Nephron (organoid): ENCODE data around the gene IQGAP2.
A peak's percentile ranks its signal among the peaks of the same experiment; 100 is the strongest.

Experiments
- H3K27ac Mint-ChIP-seq, 3 experiments: 2 replicates each; pipeline ENCODE4 v1.8.0; 2020; ENCODE audit warnings: mixed read lengths in 3 of 3, mild to moderate bottlenecking in 2 of 3, moderate library complexity in 1 of 3
- H3K27me3 Mint-ChIP-seq: 2 replicates; pipeline ENCODE4 v1.8.0; 2021; ENCODE audit warnings: low read depth, mild to moderate bottlenecking, moderate library complexity, mixed read lengths
- H3K36me3 Mint-ChIP-seq: 2 replicates; pipeline ENCODE4 v1.8.0; 2020; ENCODE audit warnings: low read depth, mixed read lengths
- H3K4me1 Mint-ChIP-seq: 2 replicates; pipeline ENCODE4 v1.8.0; 2020; ENCODE audit warnings: mixed read lengths
- H3K4me3 Mint-ChIP-seq, 3 experiments: 2 replicates each; pipeline ENCODE4 v1.8.0; 2020; ENCODE audit warnings: mild to moderate bottlenecking in 3 of 3, mixed read lengths in 3 of 3, moderate library complexity in 2 of 3
- H3K9me3 Mint-ChIP-seq: 2 replicates; pipeline ENCODE4 v1.8.0; 2020; ENCODE audit warnings: mixed read lengths
- CTCF ChIP-seq, 3 experiments: fragments of 200-600 bp; sonication (generic); IDR thresholded peaks; one replicate each; pipeline ENCODE4 v1.5.0; 2021; ENCODE audit warnings: antibody characterized with exemption in 3 of 3; ENCODE audit not compliant: unreplicated experiment in 3 of 3

Gene IQGAP2

GRCh38 chr5:76688836-76689235, 285.8 kb downstream of the IQGAP2 start:
- H3K4me3 Mint-ChIP-seq = no peak overlapping the region
- H3K27me3 Mint-ChIP-seq = no peaks in the 10 kb centered on the region
- no peaks in the 10 kb centered on the region for H3K9me3 Mint-ChIP-seq
- H3K4me1 Mint-ChIP-seq = peaks cover 39% of the 10 kb centered on the region
- H3K27ac Mint-ChIP-seq = peak overlapping the region; percentile 60 to 87 (median 81)
- peaks cover 26% of the 10 kb centered on the region for H3K36me3 Mint-ChIP-seq
- TF ChIP-seq CTCF (IDR thresholded peaks at IDR 0.05; ENCODE audit: unreplicated experiment in 3 of 3) = no peak

GRCh38 chr5:76689321-76690036, 286.4 kb downstream of the IQGAP2 start:
- Mint-ChIP-seq H3K27me3 (no peaks in the 10 kb centered on the region), H3K36me3 (peaks cover 23% of the 10 kb centered on the region), H3K4me3 (no peak overlapping the region), H3K27ac (peak overlapping the region; percentile 81 to 93 (median 87)), H3K4me1 (peaks cover 39% of the 10 kb centered on the region), H3K9me3 (no peaks in the 10 kb centered on the region)
- TF ChIP-seq CTCF (IDR thresholded peaks at IDR 0.05; ENCODE audit: unreplicated experiment in 3 of 3) = no peak

- H3K4me1 Mint-ChIP-seq = peaks cover 42% of the 10 kb centered on the region
- no peaks in the 10 kb centered on the region for H3K27me3 Mint-ChIP-seq
- H3K4me3 Mint-ChIP-seq = peak overlapping the region in 1 of 3 experiments; percentile 1
- TF ChIP-seq CTCF (IDR thresholded peaks at IDR 0.05; ENCODE audit: unreplicated experiment in 3 of 3) = no peak
- peaks cover 23% of the 10 kb centered on the region for H3K36me3 Mint-ChIP-seq
- peak overlapping the region; percentile 81 to 93 (median 87) for H3K27ac Mint-ChIP-seq
- H3K9me3 Mint-ChIP-seq = no peaks in the 10 kb centered on the region
Measured at GRCh38 chr5:76690037-76690679, 287.1 kb downstream of the IQGAP2 start.

- H3K36me3 Mint-ChIP-seq = peaks cover 21% of the 10 kb centered on the region
- peaks cover 46% of the 10 kb centered on the region for H3K4me1 Mint-ChIP-seq
- no peak for TF ChIP-seq CTCF (IDR thresholded peaks at IDR 0.05; ENCODE audit: unreplicated experiment in 3 of 3)
- no peaks in the 10 kb centered on the region for H3K27me3 Mint-ChIP-seq
- peak overlapping the region in 1 of 3 experiments; percentile 10 for H3K4me3 Mint-ChIP-seq
- H3K9me3 Mint-ChIP-seq = no peaks in the 10 kb centered on the region
- peak overlapping the region; percentile 81 to 93 (median 92) for H3K27ac Mint-ChIP-seq
Measured at GRCh38 chr5:76690704-76691466, 287.8 kb downstream of the IQGAP2 start.

- peaks cover 25% of the 10 kb centered on the region for H3K36me3 Mint-ChIP-seq
- no peak for TF ChIP-seq CTCF (IDR thresholded peaks at IDR 0.05; ENCODE audit: unreplicated experiment in 3 of 3)
- H3K4me1 Mint-ChIP-seq = peaks cover 52% of the 10 kb centered on the region
- H3K4me3 Mint-ChIP-seq = peak overlapping the region in 1 of 3 experiments; percentile 10
- H3K27me3 Mint-ChIP-seq = no peaks in the 10 kb centered on the region
- peak overlapping the region; percentile 81 to 93 (median 92) for H3K27ac Mint-ChIP-seq
- no peaks in the 10 kb centered on the region for H3K9me3 Mint-ChIP-seq
Measured at GRCh38 chr5:76691467-76692273, 288.6 kb downstream of the IQGAP2 start.
